GM21529 (cell line): ENCODE data around the gene BARD1.

Source experiments
- ATAC-seq: cut with Tn5 transposase; IDR thresholded peaks from one replicate; pipeline ENCODE4 v1.9.1; 2021; ENCODE audit not compliant: unreplicated experiment

The BARD1 gene

DNA sequence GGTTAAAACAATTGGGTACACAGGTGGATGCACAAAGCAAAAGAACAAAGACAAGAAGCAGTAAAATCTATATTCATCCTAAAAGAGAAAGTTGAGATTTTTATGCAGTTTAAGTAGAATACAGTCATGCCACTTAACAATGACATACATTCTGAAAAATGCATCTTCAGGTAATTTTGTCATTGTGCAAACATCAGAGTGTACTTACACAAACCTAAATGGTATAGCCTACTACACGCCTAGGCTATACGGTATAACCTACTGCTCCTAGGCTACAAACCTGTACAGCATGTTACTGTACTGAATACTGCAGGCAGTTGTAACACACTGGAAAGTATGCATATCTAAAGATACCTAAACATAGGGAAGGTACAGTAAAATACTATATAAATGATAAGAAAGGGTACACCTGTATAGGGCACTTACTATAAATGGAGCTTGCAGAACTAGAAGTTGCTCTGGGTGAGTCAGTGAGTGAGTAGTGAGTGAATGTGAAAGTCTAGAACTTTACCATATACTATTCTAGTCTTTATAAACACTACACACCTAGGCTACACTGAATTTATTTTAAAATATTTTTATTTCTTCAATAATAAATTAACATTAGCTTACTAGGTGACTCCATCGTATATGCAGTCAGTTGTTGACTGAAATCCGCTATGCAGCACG lies 132.9 kb downstream of the BARD1 start:
- no peak for ATAC-seq
